Esophagus squamous epithelium (tissue), 5 donors: Measurements from ENCODE around the gene CLPTM1L. TPM values are rescaled to one million over a fixed set of nuclear protein-coding genes. Genes with fewer than 3 reads are reported as not detected.

ENCODE experiments used
- DNase-seq: peaks from one replicate; lab custom pipeline; 2025; lab: John Stamatoyannopoulos, UW
- H3K27ac ChIP-seq, 4 donors: fragments of 200-600 bp; sonication (generic); one replicate each; pipeline ENCODE4 v1.5.1; 2016 to 2019; ENCODE audit warnings: mild to moderate bottlenecking in 1 of 4
- H3K27me3 ChIP-seq, 4 donors: fragments of 200-600 bp; sonication (generic); 1 replicate in 3 of 4; 2 replicates in 1 of 4; pipeline versions ENCODE4 v1.5.1 to v1.6.0; 2017 to 2021; ENCODE audit warnings: antibody characterized with exemption in 1 of 4
- H3K36me3 ChIP-seq, 3 donors: fragments of 200-600 bp; sonication (generic); one replicate each; pipeline ENCODE4 v1.5.1; 2016 to 2019
- H3K4me1 ChIP-seq, 3 donors: fragments of 200-600 bp; sonication (generic); one replicate each; pipeline ENCODE4 v1.5.1; 2017 to 2019
- H3K4me3 ChIP-seq, 4 donors: fragments of 200-600 bp; sonication (generic); 1 replicate in 3 of 4; 2 replicates in 1 of 4; pipeline ENCODE4 v1.5.1; 2016 to 2019; ENCODE audit warnings: mild to moderate bottlenecking in 2 of 4, moderate library complexity in 1 of 4
- H3K9me3 ChIP-seq, 3 donors: fragments of 200-600 bp; sonication (generic); one replicate each; pipeline ENCODE4 v1.5.1; 2016 to 2019
- CTCF ChIP-seq, 6 experiments: fragments of 450-650 bp in 4 of 6; fragments of 200-600 bp in 2 of 6; sonication (generic) in 2 of 6; IDR thresholded peaks; one replicate each; pipeline ENCODE4 v1.5.1; 2016 to 2019; ENCODE audit warnings: antibody characterized with exemption in 6 of 6, mild to moderate bottlenecking in 4 of 6, moderate library complexity in 4 of 6
- POLR2A ChIP-seq, 4 donors: fragments of 450-650 bp; IDR thresholded peaks; one replicate each; pipeline ENCODE4 v1.6.1; 2017; ENCODE audit warnings: antibody characterized with exemption in 4 of 4, mild to moderate bottlenecking in 4 of 4, moderate library complexity in 3 of 4
- WGBS, 2 donors: methylation state at CpG; one replicate each; pipeline ENCODE4 v1.1.5; 2018; 5-methylcytosine and 5-hydroxymethylcytosine counted together
- intact Hi-C: fragments of 100-400 bp; cut with DNase I; formaldehyde crosslinking; loops from one replicate; pipeline ENCODE4 v1.15.0; 2022
- total RNA-seq, 4 donors: library from RNA; depleted of rRNA; stranded (reverse); fragments of >200 nt; gene quantifications; one replicate each; pipeline ENCODE4 v1.1.0, GENCODE V29; 2016
- donor health status: DM: yes; HTN: yes; CAD: no.

Gene CLPTM1L
- total RNA-seq, 4 donors from 2014 or later, result 42.8 to 75.2 (median 65.1) TPM

GRCh38 chr5:1370006-1370405 is 25.1 kb upstream of the CLPTM1L start:
- H3K36me3 ChIP-seq, result no peaks in the 10 kb centered on the region
- no peaks in the 10 kb centered on the region for H3K4me1 ChIP-seq
- H3K27me3 ChIP-seq, result peaks cover 0 to 63% (median 0%) of the 10 kb centered on the region in 4 donors
- WGBS, 2 donors, result 70 to 80% methylated on average over 7 of the region's 7 CpGs
- TF ChIP-seq CTCF (IDR thresholded peaks at IDR 0.05), result no peak
- no peak for TF ChIP-seq POLR2A (IDR thresholded peaks at IDR 0.05)
- H3K27ac ChIP-seq, result no peak overlapping the region
- intact Hi-C loops, result no loop called here
- no peak for DNase-seq
- H3K4me3 ChIP-seq, result no peak overlapping the region
- H3K9me3 ChIP-seq, result no peaks in the 10 kb centered on the region

- H3K36me3 ChIP-seq, result no peaks in the 10 kb centered on the region
- DNase-seq, result no peak
- no peak overlapping the region for H3K4me3 ChIP-seq
- TF ChIP-seq POLR2A (IDR thresholded peaks at IDR 0.05), result no peak
- TF ChIP-seq CTCF (IDR thresholded peaks at IDR 0.05), result no peak
- H3K27me3 ChIP-seq, result peaks cover 0 to 65% (median 0%) of the 10 kb centered on the region in 4 donors
- intact Hi-C loops, result no loop called here
- H3K4me1 ChIP-seq, result no peaks in the 10 kb centered on the region
- no peak overlapping the region for H3K27ac ChIP-seq
- 67 to 76% methylated on average over 4 of the region's 4 CpGs for WGBS, 2 donors
- H3K9me3 ChIP-seq, result no peaks in the 10 kb centered on the region
Observed at GRCh38 chr5:1368756-1369155, 23.9 kb upstream of the CLPTM1L start.

- Histone ChIP-seq H3K9me3 (no peaks in the 10 kb centered on the region), H3K4me3 (no peak overlapping the region), H3K36me3 (no peaks in the 10 kb centered on the region), H3K4me1 (no peaks in the 10 kb centered on the region), H3K27ac (no peak overlapping the region), H3K27me3 (peaks cover 0 to 67% (median 0%) of the 10 kb centered on the region in 4 donors)
- intact Hi-C loops, result no loop called here
- DNase-seq, result no peak
- WGBS, 2 donors, result 83 to 87% methylated on average over 7 of the region's 7 CpGs
- TF ChIP-seq CTCF (IDR thresholded peaks at IDR 0.05), result no peak
- TF ChIP-seq POLR2A (IDR thresholded peaks at IDR 0.05), result no peak
Observed at GRCh38 chr5:1368236-1368635, 23.3 kb upstream of the CLPTM1L start.

- WGBS, 2 donors, result 69 to 74% methylated on average over 6 to 7 of the region's 7 CpGs
- H3K4me1 ChIP-seq, result no peaks in the 10 kb centered on the region
- TF ChIP-seq CTCF (IDR thresholded peaks at IDR 0.05) (no peak), POLR2A (IDR thresholded peaks at IDR 0.05) (no peak)
- no peak overlapping the region for H3K4me3 ChIP-seq
- H3K9me3 ChIP-seq, result no peaks in the 10 kb centered on the region
- H3K27me3 ChIP-seq, result peaks cover 0 to 78% (median 0%) of the 10 kb centered on the region in 4 donors
- no peak overlapping the region for H3K27ac ChIP-seq
- H3K36me3 ChIP-seq, result no peaks in the 10 kb centered on the region
- no peak for DNase-seq
- intact Hi-C loops, result no loop called here
Observed at GRCh38 chr5:1367149-1367548, 22.2 kb upstream of the CLPTM1L start.

GRCh38 chr5:1366514-1366913 is 21.6 kb upstream of the CLPTM1L start:
- Histone ChIP-seq H3K4me1 (no peaks in the 10 kb centered on the region), H3K36me3 (no peaks in the 10 kb centered on the region), H3K9me3 (no peaks in the 10 kb centered on the region), H3K4me3 (no peak overlapping the region), H3K27ac (no peak overlapping the region), H3K27me3 (peaks cover 0 to 84% (median 0%) of the 10 kb centered on the region in 4 donors)
- TF ChIP-seq POLR2A (IDR thresholded peaks at IDR 0.05), result no peak
- TF ChIP-seq CTCF (IDR thresholded peaks at IDR 0.05), result no peak
- WGBS, 2 donors, result 87 to 89% methylated on average over 14 of the region's 14 CpGs
- intact Hi-C loops, result no loop called here
- DNase-seq, result no peak
